SU-DHL-6 (cell line): ENCODE results near the gene SF3B2.
"Not testable (repeated sequence)": the region's sequence is repeated elsewhere in the genome, so short reads cannot be mapped to it uniquely, and the experiment has no call there.

ENCODE experiments used
- H2AFZ ChIP-seq: fragments of 200-600 bp; sonication (generic); 2 replicates; pipeline ENCODE4 v1.6.1; 2014; ENCODE audit warnings: low read depth, mild to moderate bottlenecking, moderate library complexity, mixed read lengths, antibody characterized with exemption, low read length; ENCODE audit not compliant: severe bottlenecking
- H3F3A ChIP-seq: fragments of 200-600 bp; shearing (Covaris generic); 2 replicates; pipeline ENCODE4 v1.6.0; 2016; ENCODE audit warnings: antibody characterized with exemption, mild to moderate bottlenecking; ENCODE audit not compliant: insufficient read depth
- H3K27ac ChIP-seq: fragments of 200-600 bp; sonication (generic); 2 replicates; pipeline ENCODE4 v1.5.1; 2016; ENCODE audit warnings: low read depth, mild to moderate bottlenecking, low read length, moderate library complexity, mixed read lengths
- H3K27me3 ChIP-seq: fragments of 200-600 bp; sonication (generic), shearing (Covaris generic); 2 replicates; pipeline ENCODE4 v1.6.0; 2014; ENCODE audit warnings: mild to moderate bottlenecking, low read length
- H3K36me3 ChIP-seq: fragments of 200-600 bp; sonication (generic); 2 replicates; pipeline ENCODE4 v1.6.1; 2014; ENCODE audit warnings: mild to moderate bottlenecking, low read length, mixed read lengths
- H3K4me2 ChIP-seq: fragments of 300-600, 200-600 bp; shearing (Covaris generic), sonication (generic); 2 replicates; pipeline ENCODE4 v1.6.0; 2014; ENCODE audit warnings: low read length, low read depth, mild to moderate bottlenecking; ENCODE audit not compliant: poor library complexity, severe bottlenecking
- H3K4me3 ChIP-seq: fragments of 200-600 bp; sonication (generic); 2 replicates; pipeline ENCODE4 v1.5.1; 2014; ENCODE audit warnings: antibody characterized with exemption, low read length, mild to moderate bottlenecking, mixed read lengths; ENCODE audit not compliant: insufficient read depth, poor library complexity, severe bottlenecking
- H3K79me2 ChIP-seq: fragments of 200-600 bp; sonication (generic); 2 replicates; pipeline ENCODE4 v1.6.1; 2014; ENCODE audit warnings: mild to moderate bottlenecking, low read length, moderate library complexity; ENCODE audit not compliant: insufficient read depth
- H3K9ac ChIP-seq: fragments of 200-600 bp; sonication (generic); 2 replicates; pipeline ENCODE4 v1.7.0; 2014; ENCODE audit warnings: mild to moderate bottlenecking, low read length
- H3K9me2 ChIP-seq: fragments of 200-600 bp; sonication (generic); replicated peaks from 2 replicates; pipeline ENCODE4 v1.6.1; 2014; ENCODE audit warnings: low read length; ENCODE audit not compliant: insufficient read depth
- H3K9me3 ChIP-seq: fragments of 200-600 bp; sonication (generic); 2 replicates; pipeline ENCODE4 v1.6.1; 2014; ENCODE audit warnings: low read length, mixed read lengths; ENCODE audit not compliant: insufficient read depth
- H4K20me1 ChIP-seq: fragments of 200-600 bp; sonication (generic); 2 replicates; pipeline ENCODE4 v1.6.1; 2014; ENCODE audit warnings: low read depth, mild to moderate bottlenecking, antibody characterized with exemption, low read length, moderate library complexity, mixed read lengths
- CTCF ChIP-seq: fragments of 200-600 bp; sonication (generic); IDR thresholded peaks from one replicate; pipeline ENCODE4 v1.5.1; 2017; ENCODE audit warnings: antibody characterized with exemption, mild to moderate bottlenecking, low read length, moderate library complexity; ENCODE audit not compliant: insufficient read depth, poor library complexity, severe bottlenecking
- EZH2phosphoT487 ChIP-seq: fragments of 200-600 bp; sonication (generic), shearing (Covaris generic); conservative IDR thresholded peaks from 2 replicates; pipeline ENCODE4 v1.6.1; 2018; ENCODE audit warnings: mild to moderate bottlenecking, antibody characterized with exemption, low read length, moderate library complexity, mixed read lengths

SF3B2 gene

GRCh38 chr11:66007201-66007634 is 44.9 kb upstream of the SF3B2 start:
- no peak overlapping the region for H2AFZ ChIP-seq
- TF ChIP-seq EZH2phosphoT487 = no peak
- TF ChIP-seq CTCF = no peak
- no peaks in the 10 kb centered on the region for H4K20me1 ChIP-seq
- H3F3A ChIP-seq = peaks cover 4% of the 10 kb centered on the region; the same call in 1 of the 2 replicates
- no peaks in the 10 kb centered on the region for H3K9me2 ChIP-seq
- H3K27ac ChIP-seq = no peak overlapping the region
- H3K4me3 ChIP-seq = no peak overlapping the region
- H3K27me3 ChIP-seq = no peaks in the 10 kb centered on the region
- H3K9me3 ChIP-seq = no peaks in the 10 kb centered on the region
- peaks cover 10% of the 10 kb centered on the region for H3K79me2 ChIP-seq
- H3K4me2 ChIP-seq = no peak overlapping the region
- no peaks in the 10 kb centered on the region for H3K36me3 ChIP-seq
- H3K9ac ChIP-seq = no peak overlapping the region

- Histone ChIP-seq H4K20me1 (no peaks in the 10 kb centered on the region), H3K9me3 (no peaks in the 10 kb centered on the region), H3K79me2 (peaks cover 5% of the 10 kb centered on the region), H3K9me2 (no peaks in the 10 kb centered on the region), H3F3A (peaks cover 4% of the 10 kb centered on the region; the same call in 1 of the 2 replicates), H3K27me3 (no peaks in the 10 kb centered on the region), H3K4me2 (no peak overlapping the region), H2AFZ (no peak overlapping the region), H3K36me3 (no peaks in the 10 kb centered on the region), H3K9ac (no peak overlapping the region), H3K4me3 (no peak overlapping the region), H3K27ac (no peak overlapping the region)
- TF ChIP-seq CTCF (no peak), EZH2phosphoT487 (no peak)
Observed at GRCh38 chr11:66008095-66008467, 44.1 kb upstream of the SF3B2 start.

GRCh38 chr11:66008468-66009101 is 43.6 kb upstream of the SF3B2 start:
- H3K9ac ChIP-seq = no peak overlapping the region
- H3K9me2 ChIP-seq = no peaks in the 10 kb centered on the region

GRCh38 chr11:66010036-66010435 is 42.1 kb upstream of the SF3B2 start:
- not testable (repeated sequence) for H3K79me2 ChIP-seq, H3K27me3 ChIP-seq, H2AFZ ChIP-seq, H3K9me3 ChIP-seq, H3K4me2 ChIP-seq, H3K4me3 ChIP-seq, H4K20me1 ChIP-seq, H3K9ac ChIP-seq, H3K27ac ChIP-seq, H3K36me3 ChIP-seq, H3K9me2 ChIP-seq, H3F3A ChIP-seq

More at GRCh38 chr11:66008468-66009101, 43.6 kb upstream of the SF3B2 start:
- H3K4me2 ChIP-seq = no peak overlapping the region
- H3K27me3 ChIP-seq = no peaks in the 10 kb centered on the region
- H3K27ac ChIP-seq = no peak overlapping the region
- TF ChIP-seq CTCF (no peak), EZH2phosphoT487 (no peak)
- H3K4me3 ChIP-seq = no peak overlapping the region
- H3K79me2 ChIP-seq = peaks cover under 1% of the 10 kb centered on the region; the same call in 1 of the 2 replicates
- no peaks in the 10 kb centered on the region for H4K20me1 ChIP-seq
- H2AFZ ChIP-seq = no peak overlapping the region
- no peaks in the 10 kb centered on the region for H3K36me3 ChIP-seq
- H3F3A ChIP-seq = peaks cover 4% of the 10 kb centered on the region; the same call in 1 of the 2 replicates
- H3K9me3 ChIP-seq = no peaks in the 10 kb centered on the region
